Ovary (tissue), 3 donors: ENCODE measurements around the gene CDNF.

Experiments
- CTCF ChIP-seq, 3 donors: fragments of 450-650 bp in 2 of 3; fragments of 200-600 bp in 1 of 3; IDR thresholded peaks; one replicate each; pipeline versions ENCODE4 v1.5.1 to v1.8.0; 2016 to 2022; ENCODE audit warnings: antibody characterized with exemption in 3 of 3, mild to moderate bottlenecking in 1 of 3
- EP300 ChIP-seq: sonication (generic); formaldehyde crosslinking; IDR thresholded peaks from one replicate; pipeline ENCODE4 v1.6.1; 2017; ENCODE audit warnings: antibody characterized with exemption
- donor health status: DM: no; HTN: no; CAD: no.

GRCh38 chr10:14836208-14836607 lies 1.6 kb downstream of the CDNF start:
- TF ChIP-seq CTCF (IDR thresholded peaks at IDR 0.05) (no peak), EP300 (no peak)
